GM12878 (cell line): ENCODE data around the gene RASL10A.

ENCODE experiments used
- BHLHE40 ChIP-seq, 2 experiments: fragments of 450-650 bp in 1 of 2; IDR thresholded peaks; 2 replicates each; pipeline ENCODE4 v1.6.1; 2011 to 2017; ENCODE audit warnings: low read depth in 2 of 2, borderline replicate concordance in 1 of 2, improper control_type of control experiment in 1 of 2, low read length in 1 of 2, mild to moderate bottlenecking in 1 of 2
- HCFC1 ChIP-seq: fragments of 150-350 bp; IDR thresholded peaks from 2 replicates; pipeline ENCODE4 v1.6.1; 2014; ENCODE audit warnings: low read length
- JUNB ChIP-seq: IDR thresholded peaks from 2 replicates; pipeline ENCODE4 v1.6.1; 2016; ENCODE audit warnings: antibody characterized with exemption, mild to moderate bottlenecking
- POLR2A ChIP-seq: IDR thresholded peaks from 2 replicates; pipeline ENCODE4 v1.6.1; 2011; ENCODE audit warnings: low read depth, mild to moderate bottlenecking, low read length
- RCOR1 ChIP-seq: conservative IDR thresholded peaks from 2 replicates; pipeline ENCODE4 v1.6.1; 2012; ENCODE audit warnings: low read depth, low read length, improper control_type of control experiment
- SIN3A ChIP-seq: IDR thresholded peaks from 2 replicates; pipeline ENCODE4 v1.6.1; 2012; ENCODE audit warnings: low read depth, low read length, improper control_type of control experiment
- TAF1 ChIP-seq: IDR thresholded peaks from 2 replicates; pipeline ENCODE4 v1.6.1; 2011; ENCODE audit warnings: mild to moderate bottlenecking, low read depth, low read length, borderline replicate concordance
- YBX1 ChIP-seq: fragments of 450-650 bp; IDR thresholded peaks from 2 replicates; pipeline ENCODE4 v1.6.1; 2016; ENCODE audit warnings: antibody characterized with exemption
- TF ChIP-seq, protein P1 (sequence below), 3 experiments: IDR thresholded peaks in 2 of 3; conservative IDR thresholded peaks in 1 of 3; 2 replicates each; pipeline ENCODE4 v1.5.1; 2011; ENCODE audit warnings: low read depth in 3 of 3, low read length in 3 of 3, mild to moderate bottlenecking in 3 of 3, control low read depth in 2 of 3, moderate library complexity in 2 of 3, inconsistent platforms in 1 of 3, mixed read lengths in 1 of 3; ENCODE audit not compliant: control insufficient read depth in 2 of 3, insufficient read depth in 1 of 3; ENCODE audit errors: extremely low read depth in 1 of 3

DNA sequence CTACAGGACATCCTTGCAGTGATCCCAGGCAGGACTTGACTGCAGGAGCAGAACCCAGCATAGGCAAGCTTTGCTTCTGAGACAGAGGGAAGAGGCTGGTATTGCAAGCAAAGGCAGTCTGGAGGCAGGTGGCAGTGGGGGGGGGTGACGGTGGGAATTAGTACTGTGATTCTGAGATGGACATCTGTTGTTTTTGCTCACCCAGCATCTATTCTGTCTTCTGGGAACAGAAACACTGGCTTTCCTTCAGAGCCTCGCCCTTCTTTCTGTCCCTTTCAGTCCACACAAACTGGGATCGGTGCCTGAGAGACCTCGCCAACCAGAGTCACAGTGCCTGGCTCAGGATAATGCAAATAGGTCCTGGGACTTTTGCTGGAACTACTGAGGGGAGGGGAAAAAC, 31.2 kb upstream of the RASL10A start:
- TF ChIP-seq YBX1 (no peak), SIN3A (no peak), POLR2A (no peak), RCOR1 (no peak), BHLHE40 (IDR thresholded peaks at IDR 0.05; ENCODE audit: borderline replicate concordance in 1 of 2, low read depth in 2 of 2, low read length in 1 of 2) (no peak), JUNB (no peak), TAF1 (no peak), HCFC1 (no peak)
- TF ChIP-seq, protein P1, sequence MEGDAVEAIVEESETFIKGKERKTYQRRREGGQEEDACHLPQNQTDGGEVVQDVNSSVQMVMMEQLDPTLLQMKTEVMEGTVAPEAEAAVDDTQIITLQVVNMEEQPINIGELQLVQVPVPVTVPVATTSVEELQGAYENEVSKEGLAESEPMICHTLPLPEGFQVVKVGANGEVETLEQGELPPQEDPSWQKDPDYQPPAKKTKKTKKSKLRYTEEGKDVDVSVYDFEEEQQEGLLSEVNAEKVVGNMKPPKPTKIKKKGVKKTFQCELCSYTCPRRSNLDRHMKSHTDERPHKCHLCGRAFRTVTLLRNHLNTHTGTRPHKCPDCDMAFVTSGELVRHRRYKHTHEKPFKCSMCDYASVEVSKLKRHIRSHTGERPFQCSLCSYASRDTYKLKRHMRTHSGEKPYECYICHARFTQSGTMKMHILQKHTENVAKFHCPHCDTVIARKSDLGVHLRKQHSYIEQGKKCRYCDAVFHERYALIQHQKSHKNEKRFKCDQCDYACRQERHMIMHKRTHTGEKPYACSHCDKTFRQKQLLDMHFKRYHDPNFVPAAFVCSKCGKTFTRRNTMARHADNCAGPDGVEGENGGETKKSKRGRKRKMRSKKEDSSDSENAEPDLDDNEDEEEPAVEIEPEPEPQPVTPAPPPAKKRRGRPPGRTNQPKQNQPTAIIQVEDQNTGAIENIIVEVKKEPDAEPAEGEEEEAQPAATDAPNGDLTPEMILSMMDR (IDR thresholded peaks at IDR 0.05 in 2 of 3, conservative IDR thresholded peaks at IDR 0.05 in 1 of 3; ENCODE audit: control insufficient read depth in 2 of 3, extremely low read depth in 1 of 3, insufficient read depth in 1 of 3, low read depth in 3 of 3, low read length in 3 of 3) = no peak
